ENCODE results near the gene NFE2L2.

Gene NFE2L2

GRCh38 chr2:177264693-177265587, at the start of gene NFE2L2:
Gene NFE2L2, minus strand, starts transcription at chr2:177264727. Its CDS starts 151 bp downstream, at chr2:177264576.
- DNase-seq: peak; percentile 89 to 93 (median 92)

GRCh38 chr2:177314194-177314593, 49.7 kb upstream of the NFE2L2 start:
- DNase-seq: no peak

GRCh38 chr2:177313162-177313781, 48.7 kb upstream of the NFE2L2 start:
- no peak for DNase-seq

- DNase-seq: no peak
Observed at GRCh38 chr2:177312562-177312961, 48.0 kb upstream of the NFE2L2 start.

GRCh38 chr2:177309672-177310309, 45.3 kb upstream of the NFE2L2 start:
- peak in 5 of 6 experiments; percentile 3 to 77 (median 71) for DNase-seq

GRCh38 chr2:177306550-177306949, 42.0 kb upstream of the NFE2L2 start:
- no peak for DNase-seq

- no peak for DNase-seq
Observed at GRCh38 chr2:177303939-177304338, 39.4 kb upstream of the NFE2L2 start.

GRCh38 chr2:177302552-177302951, 38.0 kb upstream of the NFE2L2 start:
- DNase-seq: no peak

- DNase-seq: no peak
Observed at GRCh38 chr2:177298191-177298590, 33.7 kb upstream of the NFE2L2 start.

- DNase-seq: peak in 2 of 6 experiments; percentile 32 to 38
Observed at GRCh38 chr2:177296040-177296439, 31.5 kb upstream of the NFE2L2 start.

- no peak for DNase-seq
Observed at GRCh38 chr2:177295484-177295883, 31.0 kb upstream of the NFE2L2 start.

- no peak for DNase-seq
Observed at GRCh38 chr2:177291701-177292100, 27.2 kb upstream of the NFE2L2 start.

GRCh38 chr2:177289824-177290628, 25.5 kb upstream of the NFE2L2 start:
- DNase-seq: peak in 3 of 6 experiments; percentile 18 to 36 (median 20)

GRCh38 chr2:177287814-177288213, 23.3 kb upstream of the NFE2L2 start:
- no peak for DNase-seq

- no peak for DNase-seq
Observed at GRCh38 chr2:177285892-177286715, 21.6 kb upstream of the NFE2L2 start.

- DNase-seq: no peak
Observed at GRCh38 chr2:177284531-177284930, 20.0 kb upstream of the NFE2L2 start.

GRCh38 chr2:177283906-177284305, 19.4 kb upstream of the NFE2L2 start:
- no peak for DNase-seq

GRCh38 chr2:177282787-177283572, 18.5 kb upstream of the NFE2L2 start:
- DNase-seq: no peak

- no peak for DNase-seq
Observed at GRCh38 chr2:177282181-177282641, 17.7 kb upstream of the NFE2L2 start.

GRCh38 chr2:177281400-177282180, 17.1 kb upstream of the NFE2L2 start:
- no peak for DNase-seq

All from stimulated activated naive CD4-positive, alpha-beta T cell (primary cell).